Neural progenitor cell (in vitro differentiated cells): ENCODE results near the gene CTU2.

Source experiments
- CTCF ChIP-seq: fragments of 200-600 bp; sonication (generic); IDR thresholded peaks from 2 replicates; pipeline ENCODE4 v1.5.1; 2017; ENCODE audit warnings: antibody characterized with exemption, mild to moderate bottlenecking
- EZH2 ChIP-seq: fragments of 200-600 bp; sonication (generic); IDR thresholded peaks from 2 replicates; pipeline ENCODE4 v1.6.1; 2017; ENCODE audit warnings: antibody characterized with exemption, mild to moderate bottlenecking, moderate library complexity
- EZH2phosphoT487 ChIP-seq: fragments of 200-600 bp; sonication (generic); IDR thresholded peaks from 2 replicates; pipeline ENCODE4 v1.6.1; 2017; ENCODE audit warnings: antibody characterized with exemption

- TF ChIP-seq CTCF (no peak), EZH2phosphoT487 (no peak), EZH2 (no peak)
These were observed 47.1 kb upstream of the CTU2 start for GRCh38 chr16:88659160-88659559.
